GM21619 (cell line): Measurements from ENCODE around the gene AOAH.

ENCODE experiments used
- ATAC-seq: cut with Tn5 transposase; IDR thresholded peaks from one replicate; pipeline ENCODE4 v1.9.1; 2021; ENCODE audit not compliant: unreplicated experiment

AOAH gene

DNA sequence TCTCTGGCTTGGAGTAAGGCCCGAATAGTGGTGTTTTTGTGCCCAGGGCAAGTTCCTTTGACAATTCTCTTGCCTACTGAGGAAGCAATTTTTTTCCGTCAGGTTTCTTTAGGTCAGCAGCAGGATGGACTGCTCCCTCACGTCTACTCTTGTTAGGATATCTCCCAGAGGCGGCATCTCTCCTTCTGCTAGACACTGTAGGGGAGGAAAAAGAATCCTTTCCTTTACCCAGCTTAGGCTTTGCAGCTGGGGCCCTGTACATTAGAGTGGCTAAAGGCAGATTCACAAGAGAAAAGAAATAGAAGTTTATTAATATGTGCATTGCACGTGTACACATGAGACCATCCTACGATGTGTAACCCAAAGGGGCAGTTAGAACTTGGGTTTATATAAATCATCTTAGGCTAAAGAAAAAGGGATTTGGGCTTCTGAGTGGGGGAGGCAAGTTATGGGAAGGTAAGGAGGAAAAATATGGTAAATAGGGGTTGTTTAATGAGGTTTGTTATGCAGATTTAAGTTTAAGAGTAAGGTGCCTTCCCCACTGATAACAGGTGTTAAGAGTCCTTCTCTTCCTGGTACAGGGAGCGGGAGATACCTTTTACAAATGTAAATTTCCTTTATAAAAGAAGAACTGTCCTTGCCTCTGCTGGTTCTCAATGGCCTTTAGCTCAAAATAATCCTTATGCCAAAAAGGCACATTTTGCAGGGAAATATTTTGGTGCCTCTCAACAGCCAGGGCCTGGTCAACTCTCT lies 156.4 kb downstream of the AOAH start:
- ATAC-seq = no peak

- no peak for ATAC-seq
These were observed 158.4 kb downstream of the AOAH start for GRCh38 chr7:36565792-36566356.

DNA sequence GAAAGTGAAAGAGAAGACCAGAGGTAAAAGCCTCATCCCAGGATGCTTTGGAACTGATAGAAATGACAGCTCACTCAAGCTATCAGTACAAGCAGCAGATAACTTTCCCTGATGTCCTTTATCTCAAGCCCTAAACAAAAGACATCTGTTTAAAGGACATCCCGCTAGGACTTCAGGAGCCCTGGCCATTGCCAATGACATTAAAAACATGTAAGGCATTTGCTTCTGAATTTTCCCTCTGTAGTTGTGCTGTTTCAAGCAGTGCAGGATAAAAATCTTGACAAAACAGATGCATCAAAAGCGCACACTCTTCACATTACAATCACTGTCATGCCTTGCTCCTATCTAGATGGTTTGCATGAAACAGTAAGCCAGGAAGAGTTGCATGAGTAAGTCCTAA lies 159.8 kb downstream of the AOAH start:
- ATAC-seq = no peak

- ATAC-seq = no peak
These were observed 160.5 kb downstream of the AOAH start for GRCh38 chr7:36563706-36564327.

GRCh38 chr7:36562121-36562520 lies 162.2 kb downstream of the AOAH start:
- ATAC-seq = no peak

- ATAC-seq = no peak
These were observed 175.3 kb downstream of the AOAH start for GRCh38 chr7:36549029-36549428.

DNA sequence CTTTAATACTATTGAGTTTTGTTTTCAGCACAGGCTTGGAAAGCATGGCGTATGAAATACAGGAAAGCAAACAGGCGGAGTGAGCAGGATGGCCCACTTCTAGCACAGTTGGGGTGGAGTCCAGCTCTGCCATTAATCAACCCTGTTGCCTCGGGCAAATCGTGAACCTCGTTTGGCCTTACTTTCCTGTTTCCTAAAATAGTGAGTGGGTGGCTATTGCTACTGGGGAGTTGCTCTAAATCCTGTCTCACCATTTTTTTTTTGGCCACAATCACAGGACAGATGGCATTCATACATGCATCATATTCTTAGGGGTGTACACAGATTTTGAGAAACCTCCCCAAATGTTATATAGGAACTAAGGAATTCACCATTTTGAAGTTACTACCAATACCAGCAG lies 176.9 kb downstream of the AOAH start:
- no peak for ATAC-seq

GRCh38 chr7:36546331-36546730 lies 178.0 kb downstream of the AOAH start:
- ATAC-seq = no peak

DNA sequence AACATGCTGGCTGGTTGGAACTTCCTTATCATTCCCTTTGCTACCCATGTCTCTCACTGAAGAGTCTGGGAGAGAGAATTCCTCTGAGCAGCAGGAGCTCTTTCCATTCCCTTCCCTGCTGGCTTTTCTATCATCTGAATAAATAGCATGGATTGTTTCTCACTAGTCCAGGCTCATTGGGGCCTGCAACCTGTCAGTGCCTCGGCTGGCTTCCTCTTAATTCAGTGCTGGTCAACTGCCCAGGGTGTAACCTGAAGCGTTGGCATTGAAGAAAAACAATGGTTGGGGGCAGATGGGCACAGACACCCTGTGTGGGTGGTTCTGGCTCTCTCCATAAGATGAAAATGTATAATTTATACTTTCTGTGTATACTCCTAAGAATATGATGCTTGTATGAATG lies 179.0 kb downstream of the AOAH start:
- ATAC-seq = no peak

- no peak for ATAC-seq
These were observed 186.2 kb downstream of the AOAH start for GRCh38 chr7:36538126-36538525.

DNA sequence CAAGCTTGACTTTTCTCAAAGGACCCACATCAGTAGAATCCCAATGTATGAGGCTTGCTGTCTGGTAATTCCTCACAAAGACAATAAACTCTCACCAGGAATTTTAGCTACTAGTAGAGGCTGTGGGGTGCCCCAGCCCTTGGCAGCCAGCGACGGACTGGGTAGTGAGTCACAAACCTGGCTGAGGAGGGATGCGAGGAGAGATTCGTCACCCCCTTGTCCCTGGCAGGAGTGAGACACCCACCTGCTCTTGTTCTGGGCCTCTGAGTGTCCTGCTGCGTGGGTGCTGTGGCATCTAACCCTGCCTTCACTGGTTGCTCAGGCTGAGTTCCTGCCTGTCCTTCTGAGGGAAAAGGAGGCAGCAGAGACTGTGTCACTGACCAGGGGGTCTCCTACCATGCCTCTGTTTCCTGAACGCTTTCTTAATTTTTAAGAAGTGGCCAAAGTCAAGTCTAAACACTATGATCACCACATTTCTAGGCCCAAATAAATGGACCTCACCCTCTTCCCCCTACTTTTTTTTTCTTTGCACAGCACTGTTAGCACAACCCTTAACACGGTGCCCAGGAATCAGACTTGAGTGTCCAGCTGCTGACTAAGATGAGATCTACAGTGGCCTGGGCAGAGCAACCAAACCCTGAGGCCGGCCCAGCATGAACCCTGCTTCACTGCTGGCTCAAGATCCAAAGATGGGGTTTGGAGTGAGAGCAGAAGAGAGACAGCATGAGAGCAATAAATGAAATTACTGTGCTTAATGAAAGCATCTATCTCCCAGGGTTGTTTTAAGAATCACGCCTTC lies 188.2 kb downstream of the AOAH start:
- ATAC-seq = no peak

- no peak for ATAC-seq
These were observed 190.6 kb downstream of the AOAH start for GRCh38 chr7:36533717-36534116.

DNA sequence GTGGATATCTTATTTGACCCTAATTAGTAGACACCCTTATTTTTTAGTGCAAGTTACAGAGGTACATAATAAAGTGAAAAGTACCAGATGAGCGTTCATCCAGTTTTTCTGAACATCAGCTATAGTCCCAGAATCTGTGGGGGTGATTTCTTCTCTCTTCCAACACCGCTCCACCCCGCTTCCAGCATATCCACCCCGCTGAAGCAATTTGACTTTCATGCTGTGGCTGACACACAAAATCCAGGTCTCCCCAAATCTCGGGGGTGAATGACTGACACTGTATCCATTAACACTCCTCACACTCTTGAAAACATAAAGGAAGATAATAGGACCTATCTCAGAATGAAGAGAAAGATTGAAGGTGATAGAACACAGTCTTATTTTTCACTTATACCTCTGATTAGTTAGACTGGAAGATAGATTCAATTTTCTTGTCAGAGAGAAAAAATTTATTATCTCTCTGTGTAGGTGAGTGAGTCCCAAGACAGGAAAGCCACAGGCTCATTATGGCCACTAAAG lies 191.3 kb downstream of the AOAH start:
- ATAC-seq = no peak

DNA sequence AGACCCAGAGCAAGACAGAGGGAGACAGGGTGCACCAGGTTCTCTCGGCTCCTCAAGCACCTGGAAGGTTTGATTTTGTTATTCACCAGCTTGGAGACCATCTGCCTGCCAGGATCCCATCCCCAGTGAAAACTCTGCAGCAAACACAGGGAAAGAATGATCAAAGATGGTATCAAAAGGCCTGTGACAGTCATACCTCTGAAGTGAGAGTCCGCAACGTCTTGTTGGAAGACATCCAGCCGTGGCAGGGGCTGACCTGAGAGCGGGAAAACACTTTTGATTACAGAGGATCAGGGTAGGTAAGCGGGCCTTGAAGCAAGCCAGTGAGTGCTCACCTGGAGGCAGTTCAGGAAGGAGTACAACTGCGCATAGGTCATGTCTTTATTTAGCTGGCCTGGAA lies 192.3 kb downstream of the AOAH start:
- ATAC-seq = no peak

DNA sequence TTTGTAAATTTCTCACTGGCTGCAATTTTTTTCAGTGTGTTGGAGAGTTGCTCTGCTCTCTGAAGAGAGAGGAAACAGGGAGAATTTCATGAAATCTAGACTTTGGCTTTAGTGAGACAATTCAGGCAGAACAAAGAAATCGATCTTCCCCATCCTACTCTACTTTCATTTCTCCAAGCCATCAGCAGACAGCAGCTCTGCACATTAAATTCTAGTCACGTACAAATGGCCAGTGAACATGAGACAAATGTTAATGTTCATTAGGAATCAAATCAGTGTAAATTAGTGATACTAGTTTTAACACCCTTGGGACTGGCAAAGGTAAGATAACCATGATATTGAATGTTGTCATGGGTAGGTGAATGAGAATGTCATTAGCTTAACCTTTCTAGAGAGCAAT lies 193.8 kb downstream of the AOAH start:
- ATAC-seq = no peak

DNA sequence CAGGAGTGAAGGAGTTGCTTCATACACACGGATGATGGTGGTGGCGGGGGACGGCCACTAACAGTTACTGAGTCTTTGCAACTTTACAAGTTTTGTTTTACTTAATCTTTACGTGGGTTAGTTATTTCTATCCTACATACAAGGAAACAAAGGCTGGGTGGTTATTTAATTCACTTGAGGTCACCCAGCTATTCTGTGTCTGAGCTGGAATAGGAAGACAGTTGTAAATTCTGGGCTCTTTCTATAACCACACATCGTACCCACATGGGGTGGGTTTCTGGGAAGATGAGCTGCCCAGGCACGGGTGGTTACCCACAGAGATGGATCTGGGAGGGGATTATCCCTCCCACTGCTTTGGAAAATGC lies 196.8 kb downstream of the AOAH start:
- ATAC-seq = no peak

DNA sequence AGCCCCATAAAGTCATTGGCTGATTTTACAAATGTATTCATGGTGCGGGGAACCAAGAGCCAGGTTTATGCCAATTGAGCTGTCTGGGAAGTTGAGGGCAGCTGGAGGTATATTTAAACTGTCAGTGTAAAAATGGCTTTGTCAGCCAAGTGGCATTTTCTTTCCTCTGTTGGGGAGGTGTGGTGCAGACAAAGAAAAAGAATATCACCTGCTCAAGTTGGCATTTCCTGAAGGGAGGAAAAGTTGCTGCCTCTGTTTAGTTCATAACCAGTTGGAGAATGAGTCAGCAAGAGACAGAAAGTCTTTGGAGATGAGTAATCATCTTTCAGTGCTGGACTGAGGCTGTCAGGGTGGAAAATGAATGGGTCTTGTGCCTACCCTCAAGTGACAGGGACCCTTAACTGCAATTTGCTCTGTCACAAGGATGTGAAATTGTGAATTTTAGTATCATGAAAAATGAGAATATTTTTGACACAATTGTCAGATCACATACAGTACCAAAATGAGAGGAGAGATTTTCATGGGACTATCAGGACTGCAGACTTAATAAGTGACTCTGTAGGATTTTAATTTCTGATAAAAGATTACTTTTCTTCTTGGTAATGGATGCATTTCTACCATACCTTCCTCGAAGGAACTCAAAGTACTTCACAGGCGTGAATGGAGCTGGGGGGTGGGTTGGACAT lies 197.3 kb downstream of the AOAH start:
- ATAC-seq = peak; percentile 80

DNA sequence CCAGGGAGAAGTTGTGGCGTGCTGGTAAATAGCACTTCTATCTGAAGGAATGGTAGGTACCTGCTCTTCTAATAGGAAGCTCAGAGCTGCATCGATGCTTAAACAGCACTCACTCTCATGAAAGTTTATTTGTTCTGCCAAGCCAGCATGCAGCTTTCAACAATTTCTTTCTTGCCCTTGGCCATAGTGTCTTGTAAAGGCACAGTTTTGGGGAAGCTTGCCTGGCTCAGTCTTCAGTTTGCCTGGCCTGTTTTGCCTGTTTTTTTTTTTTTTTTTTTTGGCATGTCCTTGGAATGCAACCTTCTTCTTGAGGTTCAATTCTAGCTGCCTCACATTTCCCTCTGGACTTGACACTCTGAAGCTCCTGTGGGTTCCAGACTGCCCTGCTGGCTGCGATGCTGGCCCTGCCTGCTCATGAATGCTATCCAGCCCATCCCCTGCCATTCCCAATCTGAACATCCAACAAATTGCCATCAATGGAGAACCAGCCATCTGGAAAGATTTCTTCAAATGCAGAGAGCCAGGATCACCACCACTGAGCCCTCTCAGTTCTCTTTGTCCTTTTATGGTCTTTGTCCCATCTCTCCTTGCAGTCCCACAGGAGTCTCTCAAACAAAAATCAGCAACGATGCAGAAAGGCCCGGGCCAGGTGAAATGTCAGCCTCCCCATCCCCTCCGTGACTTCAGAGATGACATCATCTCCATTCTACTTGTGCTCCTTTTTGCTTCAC lies 200.8 kb downstream of the AOAH start:
- no peak for ATAC-seq

- ATAC-seq = no peak
These were observed 201.8 kb downstream of the AOAH start for GRCh38 chr7:36522453-36523007.

GRCh38 chr7:36521911-36522310 lies 202.4 kb downstream of the AOAH start:
- ATAC-seq = no peak
